ENCODE measurements around the gene PTS. TPM values are rescaled to one million over a fixed set of nuclear protein-coding genes. Genes with fewer than 3 reads are reported as not detected.
A peak's percentile ranks its signal among the peaks of the same experiment; 100 is the strongest.

Gene PTS
- total RNA-seq, 2 experiments from 2014 or later = 22.6 to 37.8 TPM

DNA sequence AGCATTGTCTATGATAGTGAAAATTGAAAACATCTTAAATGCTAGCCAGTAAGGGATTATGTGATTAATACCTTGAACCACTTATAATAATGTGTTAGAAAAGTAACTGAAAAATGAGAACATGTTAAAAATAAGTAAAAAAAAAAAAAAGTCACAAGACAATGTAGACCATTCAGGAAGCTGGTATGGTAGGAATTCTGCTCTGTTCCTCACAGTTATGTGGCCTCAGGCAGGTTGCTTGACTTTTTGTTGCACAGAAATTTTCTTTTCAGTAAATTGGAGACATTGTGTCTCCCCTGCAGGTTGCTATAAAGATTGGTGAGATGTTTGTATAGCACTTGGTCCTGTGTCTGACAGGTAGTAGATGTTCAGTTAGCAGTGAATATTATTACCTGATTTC lies 51.7 kb downstream of the PTS start:
- intact Hi-C loops (cut with micrococcal nuclease; ENCODE audit: unreplicated experiment) = no loop called here
- Histone ChIP-seq H3K9me2 (ENCODE audit: insufficient read depth, low read length) (no peaks in the 10 kb centered on the region), H3K36me3 (ENCODE audit: insufficient read depth, low read length) (no peaks in the 10 kb centered on the region), H3K79me2 (ENCODE audit: insufficient read depth, low read depth, low read length) (no peaks in the 10 kb centered on the region), H3K27ac (ENCODE audit: low read depth, low read length, poor library complexity, severe bottlenecking) (no peak overlapping the region), H3K4me1 (ENCODE audit: insufficient read depth, low read length, poor library complexity, severe bottlenecking) (peaks cover 10% of the 10 kb centered on the region), H3K9me3 (ENCODE audit: low read length) (no peaks in the 10 kb centered on the region), H4K20me1 (ENCODE audit: insufficient read depth, low read length) (no peaks in the 10 kb centered on the region), H3K4me3 (ENCODE audit: low read depth, low read length, poor library complexity, severe bottlenecking) (no peak overlapping the region), H3K4me2 (ENCODE audit: low read length) (no peak overlapping the region), H2AFZ (ENCODE audit: low read length) (no peak overlapping the region)
- TF ChIP-seq EZH2phosphoT487 (IDR thresholded peaks at IDR 0.05; ENCODE audit: borderline replicate concordance, low read depth, low read length) = no peak
- TF ChIP-seq CTCF (conservative IDR thresholded peaks at IDR 0.05; ENCODE audit: low read length) = no peak
- POLR2A ChIA-PET = no interaction called here
- BruUV-seq (replicated peaks) = no TSS peak
- CTCF ChIA-PET (ENCODE audit: unreplicated experiment) = no interaction called here
- no peak for DNase-seq (ENCODE audit: low spot score)

DNA sequence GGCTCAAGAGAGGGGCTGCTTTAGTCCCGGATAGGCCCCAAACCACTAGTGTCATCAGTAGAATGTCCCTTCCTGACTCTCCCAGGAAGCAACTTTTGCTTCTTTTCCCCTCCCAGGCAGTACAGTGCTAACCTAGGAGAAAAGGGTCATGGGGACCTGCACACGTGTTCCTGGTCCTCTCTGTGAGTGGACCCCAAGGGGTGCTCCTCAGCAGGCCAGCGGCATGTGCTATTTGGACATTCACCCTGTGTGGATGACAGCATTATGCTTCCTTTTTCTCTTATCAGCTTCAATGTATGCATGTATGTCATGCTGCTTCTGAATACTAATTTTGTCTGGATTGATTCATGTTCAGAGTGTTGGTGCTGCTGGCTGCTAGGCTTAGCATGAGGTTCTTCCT lies 52.6 kb downstream of the PTS start:
- no peak overlapping the region for H2AFZ ChIP-seq (ENCODE audit: low read length)
- TF ChIP-seq EZH2phosphoT487 (IDR thresholded peaks at IDR 0.05; ENCODE audit: borderline replicate concordance, low read depth, low read length) = no peak
- TF ChIP-seq CTCF (conservative IDR thresholded peaks at IDR 0.05; ENCODE audit: low read length) = no peak
- peaks cover 10% of the 10 kb centered on the region for H3K4me1 ChIP-seq (ENCODE audit: insufficient read depth, low read length, poor library complexity, severe bottlenecking)
- H4K20me1 ChIP-seq (ENCODE audit: insufficient read depth, low read length) = no peaks in the 10 kb centered on the region
- no TSS peak for BruUV-seq (replicated peaks)
- no peak overlapping the region for H3K4me3 ChIP-seq (ENCODE audit: low read depth, low read length, poor library complexity, severe bottlenecking)
- no peak overlapping the region for H3K4me2 ChIP-seq (ENCODE audit: low read length)
- POLR2A ChIA-PET = interaction anchor here (0.6 to 1.4 kb wide), 2 partner anchors 56 to 193 kb away, joined by 3 to 5 read pairs; no protein-coding TSS in a partner anchor
- intact Hi-C loops (cut with micrococcal nuclease; ENCODE audit: unreplicated experiment) = no loop called here
- no peak overlapping the region for H3K27ac ChIP-seq (ENCODE audit: low read depth, low read length, poor library complexity, severe bottlenecking)
- H3K9me3 ChIP-seq (ENCODE audit: low read length) = no peaks in the 10 kb centered on the region
- CTCF ChIA-PET (ENCODE audit: unreplicated experiment) = interaction anchor here (2.1 kb wide), 1 partner anchor 59 kb away, joined by 23 read pairs; no protein-coding TSS in a partner anchor
- DNase-seq (ENCODE audit: low spot score) = no peak
- H3K9me2 ChIP-seq (ENCODE audit: insufficient read depth, low read length) = no peaks in the 10 kb centered on the region
- no peaks in the 10 kb centered on the region for H3K79me2 ChIP-seq (ENCODE audit: insufficient read depth, low read depth, low read length)
- H3K36me3 ChIP-seq (ENCODE audit: insufficient read depth, low read length) = no peaks in the 10 kb centered on the region

DNA sequence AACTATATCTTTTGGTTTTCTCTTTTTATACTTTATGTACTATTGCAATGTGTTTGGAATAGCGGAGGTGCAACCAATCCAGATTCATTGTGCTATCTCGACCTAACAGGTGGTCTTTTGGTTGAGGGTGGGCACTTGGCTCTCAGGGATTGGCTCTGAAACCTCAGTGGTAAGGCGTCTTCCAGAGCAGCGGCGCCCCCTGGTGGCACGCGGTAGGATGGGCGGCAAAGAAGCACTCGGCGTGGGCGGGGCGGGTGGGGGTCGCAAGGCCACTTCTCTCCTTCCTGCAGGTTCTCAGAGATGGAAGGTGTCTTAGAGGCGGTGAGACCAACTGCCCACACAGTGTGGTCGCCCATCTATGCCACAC lies 53.7 kb downstream of the PTS start:
- peak overlapping the region; percentile 95 for H3K4me2 ChIP-seq (ENCODE audit: low read length)
- intact Hi-C loops (cut with micrococcal nuclease; ENCODE audit: unreplicated experiment) = loop anchor here (1.0 to 10.0 kb wide), 4 partner anchors 61 to 1005 kb away; no protein-coding TSS in a partner anchor
- peak overlapping the region; percentile 65 for H3K4me3 ChIP-seq (ENCODE audit: low read depth, low read length, poor library complexity, severe bottlenecking)
- peak; percentile 65 for TF ChIP-seq CTCF (conservative IDR thresholded peaks at IDR 0.05; ENCODE audit: low read length)
- TF ChIP-seq EZH2phosphoT487 (IDR thresholded peaks at IDR 0.05; ENCODE audit: borderline replicate concordance, low read depth, low read length) = no peak
- no peaks in the 10 kb centered on the region for H3K36me3 ChIP-seq (ENCODE audit: insufficient read depth, low read length)
- H4K20me1 ChIP-seq (ENCODE audit: insufficient read depth, low read length) = no peaks in the 10 kb centered on the region
- H3K9me3 ChIP-seq (ENCODE audit: low read length) = no peaks in the 10 kb centered on the region
- ChIA-PET CTCF (ENCODE audit: unreplicated experiment) (interaction anchor here (0.6 to 2.1 kb wide), 3 partner anchors 9 to 62 kb away, joined by 3 to 23 read pairs (median 4); no protein-coding TSS in a partner anchor), POLR2A (interaction anchor here (0.7 to 1.9 kb wide), 7 partner anchors 9 to 193 kb away, joined by 3 to 8 read pairs (median 4); partner anchors contain the start of genes PTS, SDHD and TIMM8B)
- no peaks in the 10 kb centered on the region for H3K9me2 ChIP-seq (ENCODE audit: insufficient read depth, low read length)
- peaks cover 10% of the 10 kb centered on the region for H3K4me1 ChIP-seq (ENCODE audit: insufficient read depth, low read length, poor library complexity, severe bottlenecking)
- peak overlapping the region; percentile 100 for H2AFZ ChIP-seq (ENCODE audit: low read length)
- DNase-seq (ENCODE audit: low spot score) = peak; percentile 74
- H3K27ac ChIP-seq (ENCODE audit: low read depth, low read length, poor library complexity, severe bottlenecking) = no peak overlapping the region
- BruUV-seq (replicated peaks) = no TSS peak
- H3K79me2 ChIP-seq (ENCODE audit: insufficient read depth, low read depth, low read length) = no peaks in the 10 kb centered on the region

Measured in OCI-LY7 (cell line).